GM21447 (cell line): Measurements from ENCODE around the gene ACSS1.

Source experiments
- ATAC-seq: cut with Tn5 transposase; IDR thresholded peaks from one replicate; pipeline ENCODE4 v1.9.1; 2021; ENCODE audit not compliant: unreplicated experiment

The ACSS1 gene

GRCh38 chr20:24961384-24962181 is 96.4 kb downstream of the ACSS1 start:
- ATAC-seq, result no peak

- ATAC-seq, result no peak
These were observed 97.1 kb downstream of the ACSS1 start for GRCh38 chr20:24960861-24961260.

GRCh38 chr20:24960302-24960801 is 97.6 kb downstream of the ACSS1 start:
- no peak for ATAC-seq

DNA sequence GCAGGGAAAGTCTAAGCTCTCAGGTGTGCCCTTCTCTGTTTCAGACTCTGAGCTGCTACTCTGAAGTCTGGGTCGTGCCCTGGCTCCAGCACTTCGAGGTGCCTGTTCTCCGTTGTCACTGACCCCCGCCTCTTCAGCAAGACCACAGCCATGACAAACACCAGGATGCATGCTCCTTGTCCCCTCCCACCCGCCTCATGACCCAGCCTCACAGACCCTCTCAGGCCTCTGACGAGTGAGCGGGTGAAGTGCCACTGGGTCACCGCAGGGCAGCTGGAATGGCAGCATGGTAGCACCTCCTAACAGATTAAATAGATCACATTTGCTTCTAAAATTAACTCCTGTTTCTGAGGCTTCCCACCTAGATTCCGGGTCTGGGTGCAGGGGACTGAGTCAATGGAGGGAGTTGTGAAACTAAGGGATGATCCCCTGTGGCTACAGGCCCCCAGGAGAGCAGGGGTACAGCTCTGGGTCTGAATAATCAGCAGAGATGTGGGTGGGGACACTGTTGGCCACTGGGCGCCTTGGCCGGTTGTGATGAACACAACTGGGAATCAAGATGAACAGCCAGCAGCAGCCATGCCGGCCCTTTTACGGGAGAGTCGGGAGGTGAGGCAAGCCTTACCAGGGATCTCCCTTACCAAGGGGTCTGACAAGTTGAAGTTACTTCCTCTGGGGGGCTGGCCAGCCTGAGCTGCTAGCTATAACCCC is 98.2 kb downstream of the ACSS1 start:
- no peak for ATAC-seq

DNA sequence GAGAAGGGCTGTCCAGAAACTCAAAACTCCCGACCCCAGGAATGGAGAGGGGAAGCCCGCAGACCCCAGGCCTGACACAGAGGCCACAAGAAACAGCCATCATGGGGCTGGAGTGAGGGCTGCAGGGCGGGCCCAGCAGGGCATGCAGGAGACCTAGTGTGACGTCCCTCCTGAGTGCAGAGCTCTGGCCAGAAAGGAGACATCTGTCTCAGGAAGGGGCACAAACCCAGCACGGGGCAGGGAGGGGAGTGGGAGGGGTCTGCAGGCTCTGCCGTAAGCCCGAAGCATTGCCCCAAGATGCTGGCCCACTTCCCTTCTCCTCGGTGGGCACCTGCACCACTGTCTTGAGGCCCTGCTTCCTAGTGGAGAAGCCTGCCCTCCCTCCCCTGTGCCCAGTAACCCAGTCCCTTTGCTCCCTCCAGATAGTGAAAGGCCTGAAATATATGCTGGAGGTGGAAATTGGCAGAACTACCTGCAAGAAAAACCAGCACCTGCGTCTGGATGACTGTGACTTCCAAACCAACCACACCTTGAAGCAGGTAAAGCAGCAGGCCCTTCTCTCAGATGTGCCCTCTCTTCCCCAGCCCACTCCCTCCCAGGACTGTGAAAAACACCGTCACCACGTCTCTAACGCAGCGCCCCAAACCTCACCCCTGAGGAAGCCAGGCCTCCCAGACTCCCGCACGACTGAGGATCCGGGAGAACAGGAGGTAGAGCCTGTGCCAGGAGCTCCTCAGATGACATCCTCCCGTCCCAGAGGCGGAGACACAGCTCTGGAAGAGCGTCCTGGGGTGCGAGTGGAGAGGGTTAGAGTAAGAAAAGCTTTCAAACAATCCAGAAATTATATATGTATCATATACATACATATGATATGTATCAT is 99.2 kb downstream of the ACSS1 start:
- no peak for ATAC-seq

DNA sequence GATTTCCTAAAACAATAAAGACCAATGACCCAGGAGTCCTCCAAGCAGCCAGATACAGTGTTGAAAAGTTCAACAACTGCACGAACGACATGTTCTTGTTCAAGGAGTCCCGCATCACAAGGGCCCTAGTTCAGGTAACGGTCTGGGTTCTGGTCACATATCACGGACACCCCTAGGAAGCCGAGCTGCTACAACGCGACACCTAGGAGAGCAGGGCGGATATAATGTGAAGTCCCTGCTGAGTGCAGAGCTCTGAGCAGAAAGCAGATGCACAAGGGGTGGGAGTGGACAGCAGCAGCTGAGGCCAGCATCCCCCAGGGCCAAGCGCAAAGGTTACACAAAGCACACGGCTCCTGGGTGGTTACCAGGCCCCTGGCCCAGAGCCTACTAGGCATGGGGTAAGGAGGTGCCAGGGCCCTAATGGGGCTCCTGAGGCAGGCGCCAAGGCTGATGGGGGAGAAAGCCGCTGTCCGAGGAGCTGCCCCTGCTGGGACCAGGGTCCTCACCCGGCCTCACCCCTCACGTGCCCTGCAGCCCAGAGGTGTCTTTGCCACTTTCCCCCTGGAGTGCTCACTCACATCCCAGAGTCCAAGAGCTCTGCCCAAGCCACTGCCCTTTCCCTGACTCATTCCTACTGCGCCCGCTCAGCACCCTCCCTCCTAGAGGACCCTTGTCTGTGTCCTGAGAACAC is 100.5 kb downstream of the ACSS1 start:
- no peak for ATAC-seq
